H9 (cell line): Measurements from ENCODE around the gene METTL18. TPM values are rescaled to one million over a fixed set of nuclear protein-coding genes. Genes with fewer than 3 reads are reported as not detected.

Experiments
- DNase-seq: peaks from one replicate; pipeline ENCODE4 v3.0.0-alpha.2; 2017
- H2AFZ ChIP-seq: one replicate; pipeline ENCODE4 v1.6.1; 2013; ENCODE audit warnings: mild to moderate bottlenecking, low read length, control low read depth, moderate library complexity
- H2AK5ac ChIP-seq: 2 replicates; pipeline ENCODE4 v1.6.1; 2013; ENCODE audit warnings: low read length, control low read depth, mixed read lengths; ENCODE audit not compliant: insufficient read length
- H2BK120ac ChIP-seq: one replicate; pipeline ENCODE4 v1.6.1; 2013; ENCODE audit warnings: low read depth, mild to moderate bottlenecking, low read length, control low read depth, inconsistent platforms; ENCODE audit not compliant: poor library complexity, severe bottlenecking
- H2BK12ac ChIP-seq: 2 replicates; pipeline ENCODE4 v1.6.1; 2013; ENCODE audit warnings: low read length, control low read depth, mixed read lengths, low read depth; ENCODE audit not compliant: insufficient read length
- H2BK15ac ChIP-seq: 2 replicates; pipeline ENCODE4 v1.6.1; 2013; ENCODE audit warnings: low read depth, low read length, control low read depth
- H2BK20ac ChIP-seq: one replicate; pipeline ENCODE4 v1.6.1; 2013; ENCODE audit warnings: low read depth, mild to moderate bottlenecking, low read length, control low read depth, inconsistent platforms; ENCODE audit not compliant: poor library complexity, severe bottlenecking
- H2BK5ac ChIP-seq: 2 replicates; pipeline ENCODE4 v1.6.1; 2013; ENCODE audit warnings: low read length, control low read depth, mixed read lengths; ENCODE audit not compliant: insufficient read length
- H3K14ac ChIP-seq: 2 replicates; pipeline ENCODE4 v1.6.1; 2013; ENCODE audit warnings: low read length, control low read depth; ENCODE audit not compliant: insufficient read depth
- H3K18ac ChIP-seq: 2 replicates; pipeline ENCODE4 v1.6.1; 2013; ENCODE audit warnings: low read depth, mild to moderate bottlenecking, mixed read lengths, low read length, control low read depth; ENCODE audit not compliant: insufficient read length
- H3K23ac ChIP-seq: 2 replicates; pipeline ENCODE4 v1.6.1; 2013; ENCODE audit warnings: low read length, control low read depth, mixed read lengths, low read depth; ENCODE audit not compliant: insufficient read length
- H3K23me2 ChIP-seq: 2 replicates; pipeline ENCODE4 v1.6.1; 2013; ENCODE audit warnings: low read depth, mild to moderate bottlenecking, mixed read lengths, low read length, control low read depth; ENCODE audit not compliant: insufficient read length, poor library complexity, severe bottlenecking
- H3K27ac ChIP-seq: 2 replicates; pipeline ENCODE4 v1.5.1; 2013; ENCODE audit warnings: low read length, control low read depth, mixed read lengths, low read depth; ENCODE audit not compliant: insufficient read length
- H3K27me3 ChIP-seq: 2 replicates; pipeline ENCODE4 v1.6.1; 2013; ENCODE audit warnings: low read length, control low read depth, inconsistent platforms; ENCODE audit not compliant: insufficient read depth
- H3K4ac ChIP-seq: 2 replicates; pipeline ENCODE4 v1.6.1; 2013; ENCODE audit warnings: low read depth, mild to moderate bottlenecking, control low read depth, inconsistent platforms, low read length, moderate library complexity
- H3K4me1 ChIP-seq: 2 replicates; pipeline ENCODE4 v1.6.1; 2013; ENCODE audit warnings: low read length, control low read depth, inconsistent platforms; ENCODE audit not compliant: insufficient read depth
- H3K4me2 ChIP-seq: 2 replicates; pipeline ENCODE4 v1.6.1; 2013; ENCODE audit warnings: low read length, control low read depth, mixed read lengths; ENCODE audit not compliant: insufficient read length, insufficient read depth
- H3K56ac ChIP-seq: 2 replicates; pipeline ENCODE4 v1.6.1; 2013; ENCODE audit warnings: low read depth, mild to moderate bottlenecking, mixed read lengths, low read length, control low read depth; ENCODE audit not compliant: insufficient read length
- H3K79me1 ChIP-seq: 2 replicates; pipeline ENCODE4 v1.6.1; 2013; ENCODE audit warnings: low read depth, mild to moderate bottlenecking, moderate library complexity, low read length, control low read depth, inconsistent platforms; ENCODE audit not compliant: insufficient read depth, poor library complexity, severe bottlenecking
- H3K79me2 ChIP-seq: 2 replicates; pipeline ENCODE4 v1.6.1; 2013; ENCODE audit warnings: low read length, control low read depth, inconsistent platforms; ENCODE audit not compliant: insufficient read depth
- H3K9ac ChIP-seq: 2 replicates; pipeline ENCODE4 v1.6.1; 2013; ENCODE audit warnings: low read length, control low read depth, mixed read lengths; ENCODE audit not compliant: insufficient read length; ENCODE audit errors: extremely low read depth
- H3K9me3 ChIP-seq: one replicate; pipeline ENCODE4 v1.6.1; 2013; ENCODE audit warnings: low read depth, low read length, inconsistent platforms; ENCODE audit not compliant: control insufficient read depth
- H3T11ph ChIP-seq: one replicate; pipeline ENCODE4 v1.6.1; 2013; ENCODE audit warnings: mild to moderate bottlenecking, low read length, control low read depth, inconsistent platforms
- H4K20me1 ChIP-seq: one replicate; pipeline ENCODE4 v1.6.1; 2013; ENCODE audit not compliant: control insufficient read depth, insufficient read length, insufficient read depth
- H4K5ac ChIP-seq: 2 replicates; pipeline ENCODE4 v1.6.1; 2013; ENCODE audit warnings: low read depth, mild to moderate bottlenecking, mixed read lengths, low read length, control low read depth; ENCODE audit not compliant: insufficient read length
- H4K8ac ChIP-seq: replicated peaks from 2 replicates; pipeline ENCODE4 v1.6.1; 2013; ENCODE audit warnings: low read length, control low read depth, mixed read lengths, low read depth; ENCODE audit not compliant: insufficient read length
- H4K91ac ChIP-seq: 2 replicates; pipeline ENCODE4 v1.6.1; 2013; ENCODE audit warnings: low read depth, mild to moderate bottlenecking, moderate library complexity, mixed read lengths, low read length, control low read depth; ENCODE audit not compliant: insufficient read length
- H3K27ac Mint-ChIP-seq, 3 experiments: 2 replicates in 2 of 3; 3 replicates in 1 of 3; pipeline ENCODE4 v1.8.0; 2020 to 2021; ENCODE audit warnings: mixed read lengths in 3 of 3, mild to moderate bottlenecking in 1 of 3, moderate library complexity in 1 of 3
- H3K27me3 Mint-ChIP-seq: 2 replicates; pipeline ENCODE4 v1.8.0; 2021; ENCODE audit warnings: low read depth, mild to moderate bottlenecking, moderate library complexity, mixed read lengths
- H3K36me3 Mint-ChIP-seq, 3 experiments: 2 replicates in 2 of 3; 3 replicates in 1 of 3; pipeline ENCODE4 v1.8.0; 2020 to 2021; ENCODE audit warnings: low read depth in 3 of 3, mixed read lengths in 3 of 3; ENCODE audit not compliant: insufficient read depth in 1 of 3
- H3K4me1 Mint-ChIP-seq, 2 experiments: 2 replicates each; pipeline ENCODE4 v1.8.0; 2020; ENCODE audit warnings: mixed read lengths in 2 of 2
- H3K4me3 Mint-ChIP-seq, 2 experiments: 2 replicates in 1 of 2; 3 replicates in 1 of 2; pipeline ENCODE4 v1.8.0; 2020 to 2021; ENCODE audit warnings: mild to moderate bottlenecking in 2 of 2, mixed read lengths in 2 of 2, moderate library complexity in 1 of 2
- H3K9me3 Mint-ChIP-seq, 2 experiments: 2 replicates in 1 of 2; 3 replicates in 1 of 2; pipeline ENCODE4 v1.8.0; 2020; ENCODE audit warnings: mild to moderate bottlenecking in 2 of 2, mixed read lengths in 2 of 2, moderate library complexity in 1 of 2
- WGBS: extraction: QIAGEN DNeasy Blood & Tissue Kit; methylation state at CpG from one replicate; pipeline ENCODE4 v1.1.7; 2013; ENCODE audit warnings: missing lambda C conversion rate, low lambda C conversion rate, mixed read lengths; ENCODE audit not compliant: insufficient read length; ENCODE audit errors: extremely low coverage; 5-methylcytosine and 5-hydroxymethylcytosine counted together
- total RNA-seq: library from RNA; stranded (reverse); gene quantifications from 2 replicates; pipeline ENCODE4 v1.2.1, GENCODE V29; 2021
- TF ChIP-seq, protein P1 (sequence below): fragments of 200-600 bp; sonication (generic); conservative IDR thresholded peaks from 3 replicates; pipeline ENCODE4 v1.8.0; 2021; ENCODE audit warnings: antibody characterized with exemption, mild to moderate bottlenecking

The METTL18 gene
- total RNA-seq, 1 experiment from 2014 or later, result 8.7 TPM

GRCh38 chr1:169776440-169776839, 18.3 kb downstream of the METTL18 start:
- DNase-seq, result no peak
- H2BK5ac ChIP-seq, result no peak overlapping the region
- Mint-ChIP-seq H3K36me3 (no peaks in the 10 kb centered on the region), H3K9me3 (no peaks in the 10 kb centered on the region), H3K27ac (no peak overlapping the region), H3K4me1 (peaks cover 17 to 25% of the 10 kb centered on the region in 2 experiments), H3K27me3 (no peaks in the 10 kb centered on the region; the same call in 1 of the 2 replicates), H3K4me3 (no peak overlapping the region)
- no peak overlapping the region for H3K18ac ChIP-seq
- H3T11ph ChIP-seq, result no peak overlapping the region
- H2BK15ac ChIP-seq, result no peak overlapping the region
- TF ChIP-seq, protein P1, sequence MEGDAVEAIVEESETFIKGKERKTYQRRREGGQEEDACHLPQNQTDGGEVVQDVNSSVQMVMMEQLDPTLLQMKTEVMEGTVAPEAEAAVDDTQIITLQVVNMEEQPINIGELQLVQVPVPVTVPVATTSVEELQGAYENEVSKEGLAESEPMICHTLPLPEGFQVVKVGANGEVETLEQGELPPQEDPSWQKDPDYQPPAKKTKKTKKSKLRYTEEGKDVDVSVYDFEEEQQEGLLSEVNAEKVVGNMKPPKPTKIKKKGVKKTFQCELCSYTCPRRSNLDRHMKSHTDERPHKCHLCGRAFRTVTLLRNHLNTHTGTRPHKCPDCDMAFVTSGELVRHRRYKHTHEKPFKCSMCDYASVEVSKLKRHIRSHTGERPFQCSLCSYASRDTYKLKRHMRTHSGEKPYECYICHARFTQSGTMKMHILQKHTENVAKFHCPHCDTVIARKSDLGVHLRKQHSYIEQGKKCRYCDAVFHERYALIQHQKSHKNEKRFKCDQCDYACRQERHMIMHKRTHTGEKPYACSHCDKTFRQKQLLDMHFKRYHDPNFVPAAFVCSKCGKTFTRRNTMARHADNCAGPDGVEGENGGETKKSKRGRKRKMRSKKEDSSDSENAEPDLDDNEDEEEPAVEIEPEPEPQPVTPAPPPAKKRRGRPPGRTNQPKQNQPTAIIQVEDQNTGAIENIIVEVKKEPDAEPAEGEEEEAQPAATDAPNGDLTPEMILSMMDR, result no peak
- H2BK120ac ChIP-seq, result no peak overlapping the region
- no peaks in the 10 kb centered on the region for H4K20me1 ChIP-seq
- H3K9ac ChIP-seq, result no peak overlapping the region
- no peaks in the 10 kb centered on the region for H3K9me3 ChIP-seq
- no CpG with 5 or more reads among the region's 3 CpGs for WGBS
- no peak overlapping the region for H4K91ac ChIP-seq
- no peak overlapping the region for H3K27ac ChIP-seq
- no peaks in the 10 kb centered on the region for H3K79me2 ChIP-seq
- H3K4me2 ChIP-seq, result no peak overlapping the region
- no peaks in the 10 kb centered on the region for H3K23me2 ChIP-seq
- no peaks in the 10 kb centered on the region for H3K79me1 ChIP-seq
- no peak overlapping the region for H2AFZ ChIP-seq
- peaks cover 5% of the 10 kb centered on the region; the same call in 1 of the 2 replicates for H3K4me1 ChIP-seq
- no peak overlapping the region for H4K5ac ChIP-seq
- no peak overlapping the region for H3K56ac ChIP-seq
- H2BK12ac ChIP-seq, result no peak overlapping the region
- H3K23ac ChIP-seq, result no peak overlapping the region
- H3K14ac ChIP-seq, result no peak overlapping the region
- H3K4ac ChIP-seq, result no peak overlapping the region
- no peak overlapping the region for H2AK5ac ChIP-seq
- H3K27me3 ChIP-seq, result no peaks in the 10 kb centered on the region
- no peak overlapping the region for H4K8ac ChIP-seq
- no peak overlapping the region for H2BK20ac ChIP-seq
